Stomach smooth muscle (tissue), 2 donors: ENCODE data around the gene SVEP1.
"Not testable (repeated sequence)": the region's sequence is repeated elsewhere in the genome, so short reads cannot be mapped to it uniquely, and the experiment has no call there.

Experiments
- H3K27ac ChIP-seq: one replicate; pipeline ENCODE4 v1.7.0; 2013; ENCODE audit warnings: mild to moderate bottlenecking, low read length, inconsistent platforms
- H3K27me3 ChIP-seq, 2 donors: one replicate each; pipeline ENCODE4 v1.7.0; 2013; ENCODE audit warnings: low read length in 2 of 2; ENCODE audit not compliant: insufficient read depth in 2 of 2, control insufficient read depth in 1 of 2
- H3K36me3 ChIP-seq, 2 donors: one replicate each; pipeline ENCODE4 v1.7.0; 2013; ENCODE audit warnings: low read length in 2 of 2; ENCODE audit not compliant: control insufficient read depth in 2 of 2, insufficient read depth in 2 of 2
- H3K4me1 ChIP-seq: one replicate; pipeline ENCODE4 v1.7.0; 2013; ENCODE audit warnings: low read length; ENCODE audit not compliant: control insufficient read depth, insufficient read depth
- H3K4me3 ChIP-seq, 2 donors: one replicate each; pipeline ENCODE4 v1.7.0; 2013; ENCODE audit warnings: low read length in 2 of 2
- H3K9ac ChIP-seq, 2 donors: one replicate each; pipeline ENCODE4 v1.7.0; 2013; ENCODE audit warnings: low read length in 2 of 2, mild to moderate bottlenecking in 1 of 2
- H3K9me3 ChIP-seq, 2 donors: one replicate each; pipeline ENCODE4 v1.7.0; 2013; ENCODE audit warnings: low read length in 2 of 2; ENCODE audit not compliant: control insufficient read depth in 2 of 2
- donor health status: healthy.
- donor health status: Pancreatic carcinoma.

The SVEP1 gene

GRCh38 chr9:110579034-110579861, at the start of gene SVEP1:
SVEP1 (minus strand) TSS chr9:110579741; CDS start chr9:110579543, 198 bp downstream.
- Histone ChIP-seq H3K4me3 (peak within 1 kb of the TSS; percentile 10 to 70), H3K27me3 (peaks cover 11 to 15% of the 10 kb centered on the region in 2 donors), H3K4me1 (peaks cover 10% of the 10 kb centered on the region), H3K27ac (peak within 1 kb of the TSS; percentile 46), H3K9ac (peak within 1 kb of the TSS; percentile 36), H3K36me3 (no peaks in the 10 kb centered on the region), H3K9me3 (no peaks in the 10 kb centered on the region)

GRCh38 chr9:110626101-110626829, 46.7 kb upstream of the SVEP1 start:
- H3K36me3 ChIP-seq: no peaks in the 10 kb centered on the region
- no peak overlapping the region for H3K9ac ChIP-seq
- H3K4me3 ChIP-seq: no peak overlapping the region
- H3K27ac ChIP-seq: no peak overlapping the region
- H3K4me1 ChIP-seq: no peaks in the 10 kb centered on the region
- H3K27me3 ChIP-seq: no peaks in the 10 kb centered on the region
- no peaks in the 10 kb centered on the region for H3K9me3 ChIP-seq

GRCh38 chr9:110623462-110624025, 44.0 kb upstream of the SVEP1 start:
- H3K4me3 ChIP-seq: no peak overlapping the region
- H3K27me3 ChIP-seq: no peaks in the 10 kb centered on the region
- no peaks in the 10 kb centered on the region for H3K4me1 ChIP-seq
- H3K9ac ChIP-seq: no peak overlapping the region
- H3K27ac ChIP-seq: no peak overlapping the region
- no peaks in the 10 kb centered on the region for H3K36me3 ChIP-seq
- H3K9me3 ChIP-seq: no peaks in the 10 kb centered on the region

GRCh38 chr9:110622368-110622767, 42.8 kb upstream of the SVEP1 start:
- Histone ChIP-seq H3K4me1 (no peaks in the 10 kb centered on the region), H3K9ac (no peak overlapping the region), H3K36me3 (no peaks in the 10 kb centered on the region), H3K4me3 (no peak overlapping the region), H3K27me3 (no peaks in the 10 kb centered on the region), H3K9me3 (no peaks in the 10 kb centered on the region), H3K27ac (no peak overlapping the region)

- H3K4me1 ChIP-seq: no peaks in the 10 kb centered on the region
These were observed 41.2 kb upstream of the SVEP1 start for GRCh38 chr9:110620726-110621125.

GRCh38 chr9:110619831-110620230, 40.3 kb upstream of the SVEP1 start:
- H3K27ac ChIP-seq: no peak overlapping the region
- no peak overlapping the region for H3K9ac ChIP-seq
- H3K4me1 ChIP-seq: no peaks in the 10 kb centered on the region
- no peak overlapping the region for H3K4me3 ChIP-seq
- no peaks in the 10 kb centered on the region for H3K9me3 ChIP-seq
- no peaks in the 10 kb centered on the region for H3K36me3 ChIP-seq
- no peaks in the 10 kb centered on the region for H3K27me3 ChIP-seq

More at GRCh38 chr9:110620726-110621125, 41.2 kb upstream of the SVEP1 start:
- Histone ChIP-seq H3K9ac (no peak overlapping the region), H3K27ac (no peak overlapping the region), H3K27me3 (no peaks in the 10 kb centered on the region), H3K9me3 (no peaks in the 10 kb centered on the region), H3K4me3 (no peak overlapping the region), H3K36me3 (no peaks in the 10 kb centered on the region)

GRCh38 chr9:110615498-110615897, 36.0 kb upstream of the SVEP1 start:
- no peaks in the 10 kb centered on the region for H3K4me1 ChIP-seq
- no peak overlapping the region for H3K9ac ChIP-seq
- H3K36me3 ChIP-seq: no peaks in the 10 kb centered on the region
- no peak overlapping the region for H3K4me3 ChIP-seq
- no peaks in the 10 kb centered on the region for H3K9me3 ChIP-seq
- H3K27ac ChIP-seq: no peak overlapping the region
- no peaks in the 10 kb centered on the region for H3K27me3 ChIP-seq

GRCh38 chr9:110614576-110614975, 35.0 kb upstream of the SVEP1 start:
- not testable (repeated sequence) for H3K27ac ChIP-seq, H3K36me3 ChIP-seq, H3K9me3 ChIP-seq, H3K27me3 ChIP-seq, H3K9ac ChIP-seq, H3K4me1 ChIP-seq, H3K4me3 ChIP-seq

- Histone ChIP-seq H3K9me3 (no peaks in the 10 kb centered on the region), H3K27ac (no peak overlapping the region), H3K4me1 (no peaks in the 10 kb centered on the region), H3K36me3 (no peaks in the 10 kb centered on the region), H3K4me3 (no peak overlapping the region), H3K27me3 (no peaks in the 10 kb centered on the region), H3K9ac (no peak overlapping the region)
These were observed 26.7 kb upstream of the SVEP1 start for GRCh38 chr9:110606179-110606790.

- Histone ChIP-seq H3K36me3 (no peaks in the 10 kb centered on the region), H3K4me1 (no peaks in the 10 kb centered on the region), H3K27ac (no peak overlapping the region), H3K9me3 (no peaks in the 10 kb centered on the region), H3K4me3 (no peak overlapping the region), H3K27me3 (no peaks in the 10 kb centered on the region), H3K9ac (no peak overlapping the region)
These were observed 26.0 kb upstream of the SVEP1 start for GRCh38 chr9:110605565-110605964.
